Panc1 (cell line): ENCODE data around the gene HDDC2.

ENCODE experiments used
- POLR2AphosphoS5 ChIP-seq: IDR thresholded peaks from 2 replicates; pipeline ENCODE4 v1.6.1; 2012; ENCODE audit warnings: mild to moderate bottlenecking, low read depth, low read length, moderate library complexity
- SIN3A ChIP-seq: IDR thresholded peaks from 2 replicates; pipeline ENCODE4 v1.6.1; 2012; ENCODE audit warnings: low read depth, mild to moderate bottlenecking, low read length, moderate library complexity, borderline replicate concordance; ENCODE audit not compliant: insufficient read depth
- TCF7L2 ChIP-seq: IDR thresholded peaks from 2 replicates; pipeline ENCODE4 v1.6.1; 2011; ENCODE audit warnings: mild to moderate bottlenecking, low read depth, low read length, inconsistent platforms
- TF ChIP-seq, protein P1 (sequence below): fragments of 450-650 bp; IDR thresholded peaks from 2 replicates; pipeline ENCODE4 v1.5.1; 2017; ENCODE audit warnings: mild to moderate bottlenecking

DNA sequence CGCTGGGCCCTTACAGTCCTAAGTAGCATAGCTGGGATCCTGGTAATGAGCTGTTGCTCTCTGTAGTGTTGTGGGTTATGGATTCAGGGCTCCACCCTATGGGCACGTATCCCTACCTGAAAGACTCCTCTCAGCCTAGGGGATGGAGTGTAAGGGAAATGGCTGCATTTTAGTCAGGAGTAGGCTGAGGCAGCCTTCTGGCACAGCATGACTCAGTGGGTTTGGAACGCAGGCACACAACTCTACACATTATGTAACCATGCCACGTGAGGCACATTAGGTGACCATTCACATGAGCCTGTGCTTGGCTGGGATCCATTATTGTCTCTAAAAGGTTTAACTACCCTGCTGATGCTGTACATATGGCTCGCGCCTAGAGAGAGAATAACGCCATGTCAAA lies 27.8 kb downstream of the HDDC2 start:
- TF ChIP-seq, protein P1, sequence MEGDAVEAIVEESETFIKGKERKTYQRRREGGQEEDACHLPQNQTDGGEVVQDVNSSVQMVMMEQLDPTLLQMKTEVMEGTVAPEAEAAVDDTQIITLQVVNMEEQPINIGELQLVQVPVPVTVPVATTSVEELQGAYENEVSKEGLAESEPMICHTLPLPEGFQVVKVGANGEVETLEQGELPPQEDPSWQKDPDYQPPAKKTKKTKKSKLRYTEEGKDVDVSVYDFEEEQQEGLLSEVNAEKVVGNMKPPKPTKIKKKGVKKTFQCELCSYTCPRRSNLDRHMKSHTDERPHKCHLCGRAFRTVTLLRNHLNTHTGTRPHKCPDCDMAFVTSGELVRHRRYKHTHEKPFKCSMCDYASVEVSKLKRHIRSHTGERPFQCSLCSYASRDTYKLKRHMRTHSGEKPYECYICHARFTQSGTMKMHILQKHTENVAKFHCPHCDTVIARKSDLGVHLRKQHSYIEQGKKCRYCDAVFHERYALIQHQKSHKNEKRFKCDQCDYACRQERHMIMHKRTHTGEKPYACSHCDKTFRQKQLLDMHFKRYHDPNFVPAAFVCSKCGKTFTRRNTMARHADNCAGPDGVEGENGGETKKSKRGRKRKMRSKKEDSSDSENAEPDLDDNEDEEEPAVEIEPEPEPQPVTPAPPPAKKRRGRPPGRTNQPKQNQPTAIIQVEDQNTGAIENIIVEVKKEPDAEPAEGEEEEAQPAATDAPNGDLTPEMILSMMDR = no peak
- TF ChIP-seq TCF7L2 (no peak), POLR2AphosphoS5 (no peak), SIN3A (no peak)
